CD4-positive, alpha-beta memory T cell (primary cell): Measurements from ENCODE around the gene LRRN2. TPM values are rescaled to one million over a fixed set of nuclear protein-coding genes. Genes with fewer than 3 reads are reported as not detected.

Experiments used
- CTCF ChIA-PET: fragments of 350-600 bp; sonication (Branson Sonifier 250); formaldehyde crosslinking; loops from one replicate; lab custom pipeline; 2021; ENCODE audit warnings: inconsistent platforms; ENCODE audit not compliant: partially characterized antibody; lab: Charles Lee
- POLR2A ChIA-PET: fragments of 350-600 bp; sonication (Branson Sonifier 250); formaldehyde crosslinking; loops from one replicate; lab custom pipeline; 2021; ENCODE audit not compliant: partially characterized antibody; lab: Charles Lee
- DNase-seq, 5 donors: peaks; one replicate each; pipeline versions ENCODE4 v3.0.0 to v3.0.0-alpha.2; 2020 to 2022; ENCODE audit warnings: mixed read lengths in 1 of 5
- H3K27ac ChIP-seq: one replicate; pipeline ENCODE4 v1.7.0; 2013; ENCODE audit warnings: low read depth, low read length
- H3K27me3 ChIP-seq: 2 replicates; pipeline ENCODE4 v1.7.0; 2013; ENCODE audit warnings: mild to moderate bottlenecking, low read length, moderate library complexity; ENCODE audit not compliant: insufficient read depth
- H3K36me3 ChIP-seq: 2 replicates; pipeline ENCODE4 v1.7.0; 2013; ENCODE audit warnings: mild to moderate bottlenecking, low read length, moderate library complexity; ENCODE audit not compliant: insufficient read depth
- H3K4me1 ChIP-seq: 2 replicates; pipeline ENCODE4 v1.7.0; 2013; ENCODE audit warnings: mild to moderate bottlenecking, low read length, moderate library complexity; ENCODE audit not compliant: insufficient read depth
- H3K4me3 ChIP-seq, 2 donors: one replicate each; pipeline ENCODE4 v1.7.0; 2013; ENCODE audit warnings: low read length in 2 of 2, mild to moderate bottlenecking in 1 of 2
- H3K9me3 ChIP-seq, 2 donors: one replicate each; pipeline ENCODE4 v1.7.0; 2013; ENCODE audit warnings: low read length in 2 of 2, control low read depth in 1 of 2; ENCODE audit not compliant: control insufficient read depth in 1 of 2
- H3K27ac Mint-ChIP-seq, 7 donors: one replicate each; pipeline ENCODE4 v1.8.0; 2020 to 2021; ENCODE audit warnings: mixed read lengths in 7 of 7, mild to moderate bottlenecking in 6 of 7, inconsistent platforms in 3 of 7, moderate library complexity in 3 of 7
- H3K27me3 Mint-ChIP-seq, 2 donors: one replicate each; pipeline ENCODE4 v1.8.0; 2020 to 2021; ENCODE audit warnings: mixed read lengths in 2 of 2
- H3K36me3 Mint-ChIP-seq, 2 donors: one replicate each; pipeline ENCODE4 v1.8.0; 2020 to 2021; ENCODE audit warnings: mixed read lengths in 2 of 2, inconsistent platforms in 1 of 2, mild to moderate bottlenecking in 1 of 2
- H3K4me1 Mint-ChIP-seq, 4 donors: one replicate each; pipeline ENCODE4 v1.8.0; 2020 to 2021; ENCODE audit warnings: mixed read lengths in 4 of 4, mild to moderate bottlenecking in 1 of 4
- H3K4me3 Mint-ChIP-seq, 8 donors: one replicate each; pipeline ENCODE4 v1.8.0; 2020 to 2021; ENCODE audit warnings: mixed read lengths in 8 of 8, mild to moderate bottlenecking in 7 of 8, moderate library complexity in 6 of 8, inconsistent platforms in 3 of 8
- H3K9me3 Mint-ChIP-seq, 8 donors: one replicate each; pipeline ENCODE4 v1.8.0; 2020 to 2021; ENCODE audit warnings: mixed read lengths in 8 of 8, mild to moderate bottlenecking in 5 of 8, inconsistent platforms in 3 of 8, moderate library complexity in 1 of 8
- intact Hi-C: fragments of 100-400 bp; cut with micrococcal nuclease; formaldehyde crosslinking; loops from one replicate; pipeline ENCODE4 v1.15.1; 2023
- polyA plus RNA-seq, 2 donors: library from polyadenylated mRNA; unstranded; fragments of 300-500 nt; fragmentation: Illumina TruSeq; gene quantifications; one replicate each; pipeline ENCODE4 v1.2.3, GENCODE V29; 2021
- total RNA-seq, 2 experiments: library from RNA; stranded (reverse); gene quantifications; one replicate each; pipeline ENCODE4 v1.2.3, GENCODE V29; 2021

The LRRN2 gene
- total and polyA plus RNA-seq, 4 experiments from 2014 or later: not detected

DNA sequence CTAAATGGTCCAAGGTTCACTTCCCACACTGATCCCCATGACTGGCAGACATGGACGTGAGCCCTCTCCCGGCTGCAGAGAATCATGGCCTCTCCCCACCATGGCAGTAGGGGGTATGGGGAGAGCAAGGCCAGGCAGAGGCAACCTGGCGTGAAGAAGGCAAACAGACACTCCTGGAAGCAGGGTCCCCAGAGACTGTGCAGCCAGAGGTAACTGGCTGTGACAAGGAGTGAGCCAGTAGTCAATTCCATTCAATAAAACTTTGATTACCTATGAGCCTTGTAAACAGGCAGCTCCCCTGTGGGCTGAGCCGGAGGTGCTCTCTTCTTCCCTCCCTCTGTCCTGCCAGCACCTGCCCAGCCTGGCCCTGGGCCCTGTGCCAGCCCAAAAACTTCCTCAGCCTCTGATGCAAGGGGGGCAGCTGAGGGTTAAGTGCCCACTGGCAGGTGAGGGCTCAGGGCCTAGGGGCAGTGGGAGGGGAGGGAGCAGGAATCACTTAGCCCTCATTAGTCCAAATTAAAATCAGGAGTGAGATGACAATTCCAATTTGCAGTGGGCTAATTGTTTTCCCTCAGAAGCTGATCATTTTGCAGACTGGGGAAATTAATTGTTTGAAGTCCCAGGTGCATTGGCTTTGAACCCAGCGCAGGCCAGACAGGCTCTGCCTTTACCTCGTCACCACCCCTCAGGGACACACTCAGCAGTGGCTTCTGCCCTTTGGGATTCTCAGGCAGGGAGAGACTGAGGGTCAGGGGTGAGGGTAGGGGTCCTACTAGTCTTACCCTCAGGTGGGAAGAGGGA is 35.6 kb downstream of the LRRN2 start:
- H3K4me1 ChIP-seq: peaks cover 5% of the 10 kb centered on the region
- no peak overlapping the region for H3K4me3 Mint-ChIP-seq
- no peaks in the 10 kb centered on the region for H3K36me3 ChIP-seq
- ChIA-PET POLR2A (no interaction called here), CTCF (no interaction called here)
- H3K27me3 ChIP-seq: no peaks in the 10 kb centered on the region
- no peaks in the 10 kb centered on the region for H3K36me3 Mint-ChIP-seq
- no peak overlapping the region for H3K4me3 ChIP-seq
- intact Hi-C loops: no loop called here
- H3K27ac Mint-ChIP-seq: no peak overlapping the region
- peaks cover 4 to 18% of the 10 kb centered on the region in 2 donors for H3K27me3 Mint-ChIP-seq
- H3K4me1 Mint-ChIP-seq: no peaks in the 10 kb centered on the region
- H3K9me3 Mint-ChIP-seq: peaks cover 0 to 2% (median 0%) of the 10 kb centered on the region in 8 donors
- no peak for DNase-seq
- H3K27ac ChIP-seq: no peak overlapping the region
- H3K9me3 ChIP-seq: no peaks in the 10 kb centered on the region

DNA sequence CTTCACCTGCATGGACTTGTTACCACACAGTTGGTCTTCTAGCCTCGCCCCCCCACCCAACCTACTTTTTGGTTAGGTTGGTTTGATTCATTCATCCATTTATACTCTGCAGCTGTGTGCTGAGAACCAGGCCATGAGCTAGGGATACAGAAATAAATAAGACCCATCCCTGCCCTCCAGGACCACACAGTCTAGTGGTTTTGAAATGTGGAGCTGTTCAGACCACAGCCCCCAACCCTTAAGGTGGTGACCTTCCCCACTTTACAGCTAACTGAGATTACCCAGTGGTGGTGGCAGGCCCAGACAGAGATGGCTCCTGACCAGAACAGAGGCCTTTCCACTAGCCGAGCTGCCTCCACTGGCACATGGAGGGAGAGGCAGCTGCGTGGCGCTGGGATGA is 37.0 kb downstream of the LRRN2 start:
- H3K27ac ChIP-seq: no peak overlapping the region
- Mint-ChIP-seq H3K4me1 (no peaks in the 10 kb centered on the region), H3K4me3 (no peak overlapping the region), H3K27me3 (peaks cover 4 to 19% of the 10 kb centered on the region in 2 donors), H3K27ac (no peak overlapping the region), H3K9me3 (peaks cover 0 to 2% (median 0%) of the 10 kb centered on the region in 8 donors), H3K36me3 (no peaks in the 10 kb centered on the region)
- H3K4me3 ChIP-seq: no peak overlapping the region
- CTCF ChIA-PET: no interaction called here
- H3K9me3 ChIP-seq: no peaks in the 10 kb centered on the region
- no peaks in the 10 kb centered on the region for H3K36me3 ChIP-seq
- DNase-seq: no peak
- peaks cover 5% of the 10 kb centered on the region for H3K4me1 ChIP-seq
- intact Hi-C loops: no loop called here
- H3K27me3 ChIP-seq: no peaks in the 10 kb centered on the region
- POLR2A ChIA-PET: no interaction called here

DNA sequence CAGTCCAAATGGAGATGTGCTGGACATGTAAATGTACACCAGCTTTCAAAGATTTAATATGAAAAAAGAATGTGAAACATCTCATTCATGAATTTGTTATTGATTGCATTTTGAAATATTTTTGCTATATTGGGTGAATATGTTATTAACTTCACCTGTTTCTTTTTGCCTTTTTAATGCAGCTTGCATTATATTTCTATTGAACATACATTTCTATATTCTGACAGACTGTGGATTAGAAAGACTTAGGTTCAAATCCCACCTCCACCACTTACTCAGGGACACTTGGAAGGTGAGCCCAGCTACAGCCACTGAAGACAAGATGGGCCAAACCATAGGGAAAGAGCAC is 37.8 kb downstream of the LRRN2 start:
- Mint-ChIP-seq H3K9me3 (peaks cover 0 to 2% (median 0%) of the 10 kb centered on the region in 8 donors), H3K27me3 (peaks cover 2 to 20% of the 10 kb centered on the region in 2 donors), H3K27ac (no peak overlapping the region), H3K4me1 (no peaks in the 10 kb centered on the region), H3K4me3 (no peak overlapping the region), H3K36me3 (no peaks in the 10 kb centered on the region)
- Histone ChIP-seq H3K4me1 (peaks cover 5% of the 10 kb centered on the region), H3K36me3 (no peaks in the 10 kb centered on the region), H3K27me3 (no peaks in the 10 kb centered on the region), H3K27ac (no peak overlapping the region), H3K4me3 (no peak overlapping the region), H3K9me3 (no peaks in the 10 kb centered on the region)
- CTCF ChIA-PET: no interaction called here
- POLR2A ChIA-PET: no interaction called here
- no peak for DNase-seq
- intact Hi-C loops: no loop called here

GRCh38 chr1:204647114-204647804 is 38.3 kb downstream of the LRRN2 start:
- ChIA-PET CTCF (no interaction called here), POLR2A (no interaction called here)
- Mint-ChIP-seq H3K4me1 (no peaks in the 10 kb centered on the region), H3K27ac (no peak overlapping the region), H3K27me3 (peaks cover 2 to 18% of the 10 kb centered on the region in 2 donors), H3K36me3 (no peaks in the 10 kb centered on the region), H3K9me3 (peaks cover 0 to 2% (median 0%) of the 10 kb centered on the region in 8 donors), H3K4me3 (no peak overlapping the region)
- H3K27me3 ChIP-seq: no peaks in the 10 kb centered on the region
- H3K36me3 ChIP-seq: no peaks in the 10 kb centered on the region
- DNase-seq: peak in 1 of 5 donors; percentile 7
- no peak overlapping the region for H3K27ac ChIP-seq
- H3K4me3 ChIP-seq: no peak overlapping the region
- peaks cover 5% of the 10 kb centered on the region for H3K4me1 ChIP-seq
- H3K9me3 ChIP-seq: no peaks in the 10 kb centered on the region
- intact Hi-C loops: no loop called here

GRCh38 chr1:204645666-204646065 is 39.9 kb downstream of the LRRN2 start:
- no peak overlapping the region for H3K27ac ChIP-seq
- H3K36me3 Mint-ChIP-seq: no peaks in the 10 kb centered on the region
- H3K4me3 Mint-ChIP-seq: no peak overlapping the region
- CTCF ChIA-PET: no interaction called here
- POLR2A ChIA-PET: no interaction called here
- H3K27me3 ChIP-seq: no peaks in the 10 kb centered on the region
- no peaks in the 10 kb centered on the region for H3K4me1 Mint-ChIP-seq
- H3K4me3 ChIP-seq: no peak overlapping the region
- H3K9me3 ChIP-seq: no peaks in the 10 kb centered on the region
- no peak for DNase-seq
- peaks cover 0 to 11% of the 10 kb centered on the region in 2 donors for H3K27me3 Mint-ChIP-seq
- intact Hi-C loops: no loop called here
- no peak overlapping the region for H3K27ac Mint-ChIP-seq
- peaks cover 0 to 2% (median 0%) of the 10 kb centered on the region in 8 donors for H3K9me3 Mint-ChIP-seq
- no peaks in the 10 kb centered on the region for H3K36me3 ChIP-seq
- peaks cover 5% of the 10 kb centered on the region for H3K4me1 ChIP-seq

- ChIA-PET POLR2A (no interaction called here), CTCF (interaction anchor here (1.3 kb wide), 1 partner anchor 79 kb away, joined by 3 read pairs; no protein-coding TSS in a partner anchor)
- no peak overlapping the region for H3K27ac Mint-ChIP-seq
Measured at GRCh38 chr1:204645251-204645650, 40.3 kb downstream of the LRRN2 start.

GRCh38 chr1:204643503-204643902 is 42.0 kb downstream of the LRRN2 start:
- H3K36me3 ChIP-seq: no peaks in the 10 kb centered on the region
- Mint-ChIP-seq H3K4me1 (no peaks in the 10 kb centered on the region), H3K27me3 (peaks cover 0 to 9% of the 10 kb centered on the region in 2 donors), H3K27ac (no peak overlapping the region), H3K9me3 (peaks cover 0 to 3% (median 0%) of the 10 kb centered on the region in 8 donors), H3K4me3 (no peak overlapping the region), H3K36me3 (no peaks in the 10 kb centered on the region)
- intact Hi-C loops: no loop called here
- no peaks in the 10 kb centered on the region for H3K27me3 ChIP-seq
- H3K4me3 ChIP-seq: no peak overlapping the region
- no peaks in the 10 kb centered on the region for H3K9me3 ChIP-seq
- ChIA-PET CTCF (interaction anchor here (1.3 kb wide), 1 partner anchor 164 kb away, joined by 4 read pairs; no protein-coding TSS in a partner anchor), POLR2A (no interaction called here)
- H3K4me1 ChIP-seq: peaks cover 5% of the 10 kb centered on the region
- no peak overlapping the region for H3K27ac ChIP-seq
- DNase-seq: no peak

More at GRCh38 chr1:204645251-204645650, 40.3 kb downstream of the LRRN2 start:
- Histone ChIP-seq H3K9me3 (no peaks in the 10 kb centered on the region), H3K36me3 (no peaks in the 10 kb centered on the region), H3K27ac (no peak overlapping the region), H3K27me3 (no peaks in the 10 kb centered on the region), H3K4me3 (no peak overlapping the region), H3K4me1 (peaks cover 5% of the 10 kb centered on the region)
- Mint-ChIP-seq H3K4me1 (no peaks in the 10 kb centered on the region), H3K9me3 (peaks cover 0 to 3% (median 0%) of the 10 kb centered on the region in 8 donors), H3K36me3 (no peaks in the 10 kb centered on the region), H3K4me3 (no peak overlapping the region), H3K27me3 (peaks cover 0 to 9% of the 10 kb centered on the region in 2 donors)
- no peak for DNase-seq
- intact Hi-C loops: no loop called here
